Mucosa of rectum (tissue), 2 donors: Measurements from ENCODE around the gene TBC1D23.
"Not testable (repeated sequence)": the region's sequence is repeated elsewhere in the genome, so short reads cannot be mapped to it uniquely, and the experiment has no call there.

Experiments
- H3K27ac ChIP-seq, 2 donors: one replicate each; pipeline ENCODE4 v1.7.0; 2013; ENCODE audit warnings: inconsistent platforms in 2 of 2, low read depth in 2 of 2, low read length in 2 of 2
- H3K27me3 ChIP-seq, 2 donors: one replicate each; pipeline ENCODE4 v1.7.0; 2013; ENCODE audit warnings: low read length in 2 of 2; ENCODE audit not compliant: control insufficient read depth in 2 of 2, insufficient read depth in 2 of 2
- H3K36me3 ChIP-seq, 2 donors: one replicate each; pipeline ENCODE4 v1.7.0; 2013; ENCODE audit warnings: low read length in 2 of 2; ENCODE audit not compliant: control insufficient read depth in 2 of 2, insufficient read depth in 2 of 2
- H3K4me1 ChIP-seq, 2 donors: one replicate each; pipeline ENCODE4 v1.7.0; 2013; ENCODE audit warnings: low read length in 2 of 2, mild to moderate bottlenecking in 1 of 2; ENCODE audit not compliant: control insufficient read depth in 2 of 2, insufficient read depth in 2 of 2
- H3K4me3 ChIP-seq, 2 donors: one replicate each; pipeline ENCODE4 v1.7.0; 2013; ENCODE audit warnings: low read length in 2 of 2
- H3K9ac ChIP-seq, 2 donors: one replicate each; pipeline ENCODE4 v1.7.0; 2013; ENCODE audit warnings: low read length in 2 of 2, low read depth in 1 of 2, mild to moderate bottlenecking in 1 of 2
- H3K9me3 ChIP-seq, 2 donors: one replicate each; pipeline ENCODE4 v1.7.0; 2013; ENCODE audit warnings: low read length in 2 of 2; ENCODE audit not compliant: control insufficient read depth in 2 of 2
- donor health status: healthy.
- donor health status: Normal muscosa, but diverticular disease.

Gene TBC1D23

GRCh38 chr3:100268156-100268555, 7.4 kb downstream of the TBC1D23 start:
- no peaks in the 10 kb centered on the region for H3K27me3 ChIP-seq
- H3K9me3 ChIP-seq, result no peaks in the 10 kb centered on the region
- no peaks in the 10 kb centered on the region for H3K36me3 ChIP-seq
- no peak overlapping the region for H3K9ac ChIP-seq
- no peak overlapping the region for H3K27ac ChIP-seq
- H3K4me1 ChIP-seq, result peaks cover 4 to 8% of the 10 kb centered on the region in 2 donors
- H3K4me3 ChIP-seq, result no peak overlapping the region

GRCh38 chr3:100269001-100269400, 8.2 kb downstream of the TBC1D23 start:
- H3K4me1 ChIP-seq, result peaks cover 0 to under 1% of the 10 kb centered on the region in 2 donors

GRCh38 chr3:100269410-100270214, 8.8 kb downstream of the TBC1D23 start:
- Histone ChIP-seq H3K4me1 (no peaks in the 10 kb centered on the region), H3K27me3 (no peaks in the 10 kb centered on the region), H3K9ac (no peak overlapping the region), H3K4me3 (no peak overlapping the region), H3K9me3 (no peaks in the 10 kb centered on the region), H3K36me3 (no peaks in the 10 kb centered on the region), H3K27ac (no peak overlapping the region)

More at GRCh38 chr3:100269001-100269400, 8.2 kb downstream of the TBC1D23 start:
- H3K9ac ChIP-seq, result no peak overlapping the region
- no peak overlapping the region for H3K4me3 ChIP-seq
- no peaks in the 10 kb centered on the region for H3K36me3 ChIP-seq
- H3K9me3 ChIP-seq, result no peaks in the 10 kb centered on the region
- no peaks in the 10 kb centered on the region for H3K27me3 ChIP-seq
- no peak overlapping the region for H3K27ac ChIP-seq

GRCh38 chr3:100270215-100270583, 9.4 kb downstream of the TBC1D23 start:
- Histone ChIP-seq H3K36me3 (no peaks in the 10 kb centered on the region), H3K4me3 (no peak overlapping the region), H3K27ac (no peak overlapping the region), H3K9ac (no peak overlapping the region), H3K4me1 (no peaks in the 10 kb centered on the region), H3K9me3 (no peaks in the 10 kb centered on the region), H3K27me3 (no peaks in the 10 kb centered on the region)

GRCh38 chr3:100271522-100271921, 10.7 kb downstream of the TBC1D23 start:
- Histone ChIP-seq H3K4me1 (no peaks in the 10 kb centered on the region), H3K27ac (no peak overlapping the region), H3K9ac (no peak overlapping the region), H3K9me3 (no peaks in the 10 kb centered on the region), H3K36me3 (no peaks in the 10 kb centered on the region), H3K4me3 (no peak overlapping the region), H3K27me3 (no peaks in the 10 kb centered on the region)

GRCh38 chr3:100272797-100273611, 12.2 kb downstream of the TBC1D23 start:
- H3K9me3 ChIP-seq, H3K27me3 ChIP-seq, H3K9ac ChIP-seq, H3K36me3 ChIP-seq, H3K4me1 ChIP-seq, H3K4me3 ChIP-seq, H3K27ac ChIP-seq: not testable (repeated sequence)

- no peaks in the 10 kb centered on the region for H3K9me3 ChIP-seq
- no peaks in the 10 kb centered on the region for H3K27me3 ChIP-seq
- H3K27ac ChIP-seq, result no peak overlapping the region
- H3K9ac ChIP-seq, result no peak overlapping the region
- no peaks in the 10 kb centered on the region for H3K4me1 ChIP-seq
- no peaks in the 10 kb centered on the region for H3K36me3 ChIP-seq
- no peak overlapping the region for H3K4me3 ChIP-seq
These were observed 13.6 kb downstream of the TBC1D23 start for GRCh38 chr3:100274361-100274760.

- Histone ChIP-seq H3K27me3 (no peaks in the 10 kb centered on the region), H3K4me1 (no peaks in the 10 kb centered on the region), H3K4me3 (no peak overlapping the region), H3K27ac (no peak overlapping the region), H3K36me3 (peaks cover 4 to 6% of the 10 kb centered on the region in 2 donors), H3K9me3 (no peaks in the 10 kb centered on the region), H3K9ac (no peak overlapping the region)
These were observed 16.5 kb downstream of the TBC1D23 start for GRCh38 chr3:100277255-100277800.

- Histone ChIP-seq H3K27me3 (no peaks in the 10 kb centered on the region), H3K9me3 (no peaks in the 10 kb centered on the region), H3K9ac (no peak overlapping the region), H3K36me3 (peaks cover 4 to 19% of the 10 kb centered on the region in 2 donors), H3K4me3 (no peak overlapping the region), H3K27ac (no peak overlapping the region), H3K4me1 (no peaks in the 10 kb centered on the region)
These were observed 18.1 kb downstream of the TBC1D23 start for GRCh38 chr3:100278910-100279309.

GRCh38 chr3:100288288-100288894, 27.6 kb downstream of the TBC1D23 start:
- H3K36me3 ChIP-seq, result peaks cover 24 to 42% of the 10 kb centered on the region in 2 donors

More at GRCh38 chr3:100288288-100288894, 27.6 kb downstream of the TBC1D23 start:
- Histone ChIP-seq H3K4me1 (no peaks in the 10 kb centered on the region), H3K27ac (no peak overlapping the region), H3K9me3 (no peaks in the 10 kb centered on the region), H3K4me3 (no peak overlapping the region), H3K27me3 (no peaks in the 10 kb centered on the region), H3K9ac (no peak overlapping the region)
